Small intestine (tissue), 7 donors: Measurements from ENCODE around the gene SLC6A14. TPM values are rescaled to one million over a fixed set of nuclear protein-coding genes. Genes with fewer than 3 reads are reported as not detected.

Experiments used
- DNase-seq, 2 donors: peaks; one replicate each; pipeline versions ENCODE4 v3.0.0 to v3.0.0-alpha.2; 2013
- FAIRE-seq: peaks from 2 replicates; lab custom pipeline; 2012; peaks lifted over from hg19 to GRCh38; lab: Jason Lieb, UNC
- H3K27ac ChIP-seq, 3 donors: one replicate each; pipeline ENCODE4 v1.5.1; 2013; ENCODE audit warnings: low read length in 2 of 3, mild to moderate bottlenecking in 2 of 3, control low read depth in 1 of 3, inconsistent platforms in 1 of 3, low read depth in 1 of 3, moderate library complexity in 1 of 3
- H3K27me3 ChIP-seq, 3 donors: one replicate each; pipeline ENCODE4 v1.6.1; 2013; ENCODE audit warnings: low read length in 3 of 3, inconsistent platforms in 1 of 3; ENCODE audit not compliant: control insufficient read depth in 3 of 3, insufficient read depth in 3 of 3
- H3K36me3 ChIP-seq, 3 donors: one replicate each; pipeline ENCODE4 v1.6.1; 2013; ENCODE audit warnings: low read length in 3 of 3, inconsistent platforms in 1 of 3, low read depth in 1 of 3, mild to moderate bottlenecking in 1 of 3, moderate library complexity in 1 of 3; ENCODE audit not compliant: control insufficient read depth in 3 of 3, insufficient read depth in 2 of 3
- H3K4me1 ChIP-seq, 3 donors: one replicate each; pipeline ENCODE4 v1.6.1; 2013; ENCODE audit warnings: low read length in 2 of 3, inconsistent platforms in 1 of 3, low read depth in 1 of 3, mild to moderate bottlenecking in 1 of 3, moderate library complexity in 1 of 3; ENCODE audit not compliant: control insufficient read depth in 3 of 3, insufficient read depth in 2 of 3
- H3K4me3 ChIP-seq, 3 donors: one replicate each; pipeline ENCODE4 v1.5.1; 2013; ENCODE audit warnings: low read length in 3 of 3, control low read depth in 1 of 3, inconsistent platforms in 1 of 3, low read depth in 1 of 3, mild to moderate bottlenecking in 1 of 3, moderate library complexity in 1 of 3
- H3K9me3 ChIP-seq, 2 donors: one replicate each; pipeline ENCODE4 v1.6.1; 2013; ENCODE audit warnings: low read depth in 1 of 2, low read length in 1 of 2; ENCODE audit not compliant: control insufficient read depth in 2 of 2, insufficient read depth in 1 of 2
- WGBS, 3 donors: extraction: QIAGEN DNeasy Blood & Tissue Kit; methylation state at CpG; one replicate each; pipeline ENCODE4 v1.1.7; 2013; 5-methylcytosine and 5-hydroxymethylcytosine counted together
- polyA plus RNA-seq, 4 donors: library from polyadenylated mRNA; stranded (reverse) in 3 of 4; unstranded in 1 of 4; fragments of 200-250 nt in 3 of 4; fragments of 120-200 nt in 1 of 4; gene quantifications; one replicate each; pipeline versions ENCODE4 v1.2.1 to v1.2.3, GENCODE V29; 2013
- donor health status: healthy with polysubstance abuse.
- donor health status: control.
- donor health status: control.
- donor health status: Bipolar disorder and iron deficiency.
- donor health status: healthy.

SLC6A14 gene
- polyA plus RNA-seq, 4 donors, result 0.16 to 1.1 (median 0.45) TPM; not detected in 1

- no peak for FAIRE-seq
- Histone ChIP-seq H3K4me1 (no peaks in the 10 kb centered on the region), H3K9me3 (no peaks in the 10 kb centered on the region), H3K4me3 (no peak overlapping the region), H3K27me3 (no peaks in the 10 kb centered on the region), H3K27ac (no peak overlapping the region), H3K36me3 (no peaks in the 10 kb centered on the region)
- no peak for DNase-seq
- WGBS, 3 donors, result 61 to 85% (median 77%) methylated on average over 2 of the region's 2 CpGs
Measured at GRCh38 chrX:116449156-116449555, 12.8 kb downstream of the SLC6A14 start.

- 84 to 96% (median 90%) methylated on average over 18 of the region's 18 CpGs for WGBS, 3 donors
- no peak for FAIRE-seq
Measured at GRCh38 chrX:116462822-116463221, 26.4 kb downstream of the SLC6A14 start, which contains the start of gene CT83. CT83 (minus strand) TSS chrX:116462976; CDS start chrX:116462856, 120 bp downstream.

GRCh38 chrX:116480059-116480458 is 43.7 kb downstream of the SLC6A14 start:
- FAIRE-seq, result no peak
- Histone ChIP-seq H3K9me3 (no peaks in the 10 kb centered on the region), H3K27ac (no peak overlapping the region), H3K4me3 (no peak overlapping the region), H3K36me3 (no peaks in the 10 kb centered on the region), H3K27me3 (no peaks in the 10 kb centered on the region), H3K4me1 (no peaks in the 10 kb centered on the region)
- 88 to 92% (median 90%) methylated on average over 2 of the region's 2 CpGs for WGBS, 3 donors
- DNase-seq, result no peak

More at GRCh38 chrX:116462822-116463221, 26.4 kb downstream of the SLC6A14 start, which contains the start of gene CT83:
- H3K9me3 ChIP-seq, result no peaks in the 10 kb centered on the region
- no peaks in the 10 kb centered on the region for H3K36me3 ChIP-seq
- no peaks in the 10 kb centered on the region for H3K4me1 ChIP-seq
- no peak within 1 kb of the TSS for H3K4me3 ChIP-seq
- H3K27me3 ChIP-seq, result no peaks in the 10 kb centered on the region
- DNase-seq, result no peak
- H3K27ac ChIP-seq, result no peak within 1 kb of the TSS

DNA sequence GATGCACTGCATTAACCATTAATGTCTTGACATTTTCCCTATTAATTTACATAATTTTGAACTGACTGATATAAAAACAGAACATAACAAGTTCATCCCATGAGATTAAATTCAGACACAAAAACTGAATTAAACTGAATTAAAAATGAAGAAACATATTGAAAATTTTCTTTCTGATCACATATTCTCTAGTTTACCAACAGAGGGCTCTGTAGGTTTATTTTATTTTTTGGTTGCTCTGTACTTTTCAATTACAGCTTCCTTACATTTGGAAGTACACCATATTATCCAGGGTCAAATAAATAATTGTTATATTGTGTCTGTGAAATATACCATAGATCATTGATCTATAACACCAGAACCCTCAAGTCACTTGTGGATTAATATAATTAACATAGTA is 53.7 kb downstream of the SLC6A14 start:
- Histone ChIP-seq H3K9me3 (no peaks in the 10 kb centered on the region), H3K36me3 (no peaks in the 10 kb centered on the region), H3K4me1 (no peaks in the 10 kb centered on the region), H3K27me3 (no peaks in the 10 kb centered on the region), H3K4me3 (no peak overlapping the region), H3K27ac (no peak overlapping the region)
- DNase-seq, result no peak
- FAIRE-seq, result peak; percentile 41

GRCh38 chrX:116493271-116493670 is 56.9 kb downstream of the SLC6A14 start:
- Histone ChIP-seq H3K27ac (no peak overlapping the region), H3K4me3 (no peak overlapping the region), H3K27me3 (no peaks in the 10 kb centered on the region), H3K4me1 (no peaks in the 10 kb centered on the region), H3K9me3 (no peaks in the 10 kb centered on the region), H3K36me3 (no peaks in the 10 kb centered on the region)
- DNase-seq, result no peak
- FAIRE-seq, result no peak
- WGBS, 3 donors, result 61 to 77% (median 62%) methylated on average over 2 of the region's 2 CpGs

DNA sequence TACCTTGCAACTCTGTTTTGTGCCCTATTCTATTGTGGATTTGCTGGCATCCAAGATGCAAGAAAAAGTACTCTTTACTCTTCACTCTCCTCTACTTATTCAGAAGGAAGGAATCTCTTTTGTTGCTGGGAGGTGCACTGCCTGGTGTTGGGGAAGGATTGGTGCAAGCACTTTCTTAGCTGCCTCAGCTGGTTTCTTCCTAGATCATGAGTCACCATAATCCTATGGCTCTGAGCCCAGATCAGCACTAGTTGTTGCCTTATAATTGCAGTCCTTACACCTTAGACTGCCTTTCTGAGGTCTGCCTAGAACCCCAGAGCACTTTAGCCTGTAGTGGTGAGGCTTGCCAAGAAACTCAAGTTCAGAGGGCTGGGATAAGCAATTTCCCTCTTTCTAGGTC is 63.4 kb downstream of the SLC6A14 start:
- no peak overlapping the region for H3K27ac ChIP-seq
- no peaks in the 10 kb centered on the region for H3K4me1 ChIP-seq
- H3K9me3 ChIP-seq, result no peaks in the 10 kb centered on the region
- no peaks in the 10 kb centered on the region for H3K36me3 ChIP-seq
- H3K27me3 ChIP-seq, result no peaks in the 10 kb centered on the region
- DNase-seq (no peak), FAIRE-seq (no peak)
- no peak overlapping the region for H3K4me3 ChIP-seq

Other genes starting within 250 kb of the SLC6A14 start
- gene CT83, start 26.4 kb downstream of the SLC6A14 start, polyA plus RNA-seq, result not detected